ENCODE data around the gene SYT6.

DNA sequence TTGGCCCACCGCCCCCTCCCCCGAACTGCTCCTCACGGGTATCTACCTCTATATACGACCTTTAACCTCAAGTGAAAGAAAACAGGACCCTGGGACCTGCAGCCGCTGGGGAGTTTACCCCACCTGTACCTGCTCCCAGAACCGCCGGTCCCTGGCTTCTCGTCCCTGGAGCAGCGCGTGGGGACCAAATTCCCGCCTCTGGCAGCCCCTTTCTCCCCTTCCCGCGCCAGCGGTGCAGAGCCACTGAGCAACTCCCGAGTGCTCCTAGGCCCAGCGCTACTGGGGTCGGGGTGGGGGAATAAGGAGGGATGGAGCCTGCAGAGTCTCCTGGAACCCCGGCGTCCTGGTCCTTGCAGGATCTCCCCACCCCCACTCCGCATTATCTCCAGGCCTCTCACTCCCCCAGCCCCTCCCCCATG lies 1.6 kb downstream of the SYT6 start:
- TF ChIP-seq, protein P1, sequence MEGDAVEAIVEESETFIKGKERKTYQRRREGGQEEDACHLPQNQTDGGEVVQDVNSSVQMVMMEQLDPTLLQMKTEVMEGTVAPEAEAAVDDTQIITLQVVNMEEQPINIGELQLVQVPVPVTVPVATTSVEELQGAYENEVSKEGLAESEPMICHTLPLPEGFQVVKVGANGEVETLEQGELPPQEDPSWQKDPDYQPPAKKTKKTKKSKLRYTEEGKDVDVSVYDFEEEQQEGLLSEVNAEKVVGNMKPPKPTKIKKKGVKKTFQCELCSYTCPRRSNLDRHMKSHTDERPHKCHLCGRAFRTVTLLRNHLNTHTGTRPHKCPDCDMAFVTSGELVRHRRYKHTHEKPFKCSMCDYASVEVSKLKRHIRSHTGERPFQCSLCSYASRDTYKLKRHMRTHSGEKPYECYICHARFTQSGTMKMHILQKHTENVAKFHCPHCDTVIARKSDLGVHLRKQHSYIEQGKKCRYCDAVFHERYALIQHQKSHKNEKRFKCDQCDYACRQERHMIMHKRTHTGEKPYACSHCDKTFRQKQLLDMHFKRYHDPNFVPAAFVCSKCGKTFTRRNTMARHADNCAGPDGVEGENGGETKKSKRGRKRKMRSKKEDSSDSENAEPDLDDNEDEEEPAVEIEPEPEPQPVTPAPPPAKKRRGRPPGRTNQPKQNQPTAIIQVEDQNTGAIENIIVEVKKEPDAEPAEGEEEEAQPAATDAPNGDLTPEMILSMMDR (conservative IDR thresholded peaks at IDR 0.05) = no peak
- no peak for TF ChIP-seq ZFX (IDR thresholded peaks at IDR 0.05)
